MG63 (cell line): Measurements from ENCODE around the gene WNT2. TPM values are rescaled to one million over a fixed set of nuclear protein-coding genes. Genes with fewer than 3 reads are reported as not detected.
"Not testable (repeated sequence)": the region's sequence is repeated elsewhere in the genome, so short reads cannot be mapped to it uniquely, and the experiment has no call there.

ENCODE experiments used
- DNase-seq: peaks from one replicate; pipeline ENCODE4 v3.0.0-alpha.2; 2020
- H3K27me3 ChIP-seq: fragments of 250-450 bp; sonication (Bioruptor Pico); 2 replicates; pipeline ENCODE4 v1.5.1; 2020; ENCODE audit warnings: mild to moderate bottlenecking, moderate library complexity
- H3K36me3 ChIP-seq: fragments of 250-450 bp; sonication (Bioruptor Pico); 2 replicates; pipeline ENCODE4 v1.5.1; 2020; ENCODE audit warnings: mild to moderate bottlenecking, moderate library complexity
- H3K4me3 ChIP-seq: fragments of 250-450 bp; sonication (Bioruptor Pico); 2 replicates; pipeline ENCODE4 v1.5.1; 2020; ENCODE audit warnings: mild to moderate bottlenecking, moderate library complexity
- H3K9me3 ChIP-seq: fragments of 250-450 bp; sonication (Bioruptor Pico); 2 replicates; pipeline ENCODE4 v1.5.1; 2020; ENCODE audit warnings: mild to moderate bottlenecking, moderate library complexity
- total RNA-seq: library from RNA; depleted of rRNA; stranded (reverse); fragments of >200 nt; shearing (Covaris generic); gene quantifications from 2 replicates; pipeline ENCODE4 v1.2.3, GENCODE V29; 2014; ENCODE audit warnings: low replicate concordance; rRNA removed

Gene WNT2
- total RNA-seq, 1 experiment from 2014 or later: not detected

DNA sequence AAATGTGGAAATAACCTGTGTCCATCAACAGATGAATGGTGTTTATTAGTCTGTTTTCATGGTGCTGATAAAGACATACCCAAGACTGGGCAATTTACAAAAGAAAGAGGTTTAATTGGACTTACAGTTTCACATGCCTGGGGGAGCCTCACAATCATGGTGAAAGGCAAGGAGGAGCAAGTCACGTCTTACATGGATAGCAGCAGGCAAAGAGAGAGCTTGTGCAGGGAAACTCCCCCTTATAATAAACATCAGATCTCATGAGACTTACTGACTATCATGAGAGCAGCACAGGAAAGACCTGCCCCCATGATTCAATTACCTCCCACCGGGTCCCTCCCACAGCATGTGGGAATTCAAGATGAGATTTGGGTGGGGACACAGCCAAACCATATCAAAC is 77.2 kb downstream of the WNT2 start:
- not testable (repeated sequence) for H3K36me3 ChIP-seq, H3K4me3 ChIP-seq, H3K9me3 ChIP-seq, H3K27me3 ChIP-seq, DNase-seq

- DNase-seq: no peak
- no peak overlapping the region for H3K4me3 ChIP-seq
Measured at GRCh38 chr7:117243390-117243789, 79.5 kb downstream of the WNT2 start.

DNA sequence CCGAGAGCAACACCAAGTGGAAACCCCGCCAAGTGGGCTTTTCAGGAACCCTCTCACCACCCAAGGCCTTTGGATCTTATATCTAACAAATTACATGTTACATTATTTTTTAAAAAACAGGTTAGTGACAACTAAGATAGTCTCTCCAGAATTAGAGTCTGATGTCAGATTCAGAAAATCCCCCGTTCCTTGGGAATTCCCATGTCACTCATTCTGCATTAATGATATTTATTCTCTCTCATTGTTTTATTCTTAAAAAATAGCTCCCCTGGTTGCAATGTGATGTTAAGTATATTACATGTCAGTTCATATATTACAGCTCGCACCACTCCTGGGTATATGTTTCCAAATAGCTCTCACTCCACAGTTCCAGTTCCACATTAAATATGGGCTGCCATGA is 81.8 kb downstream of the WNT2 start:
- Histone ChIP-seq H3K36me3 (no peaks in the 10 kb centered on the region), H3K27me3 (no peaks in the 10 kb centered on the region), H3K9me3 (peaks cover 4% of the 10 kb centered on the region; the same call in 1 of the 2 replicates), H3K4me3 (no peak overlapping the region)
- DNase-seq: no peak

More at GRCh38 chr7:117243390-117243789, 79.5 kb downstream of the WNT2 start:
- H3K36me3 ChIP-seq: no peaks in the 10 kb centered on the region
- H3K27me3 ChIP-seq: no peaks in the 10 kb centered on the region
- peaks cover 4% of the 10 kb centered on the region; the same call in 1 of the 2 replicates for H3K9me3 ChIP-seq

GRCh38 chr7:117238937-117239336 is 83.9 kb downstream of the WNT2 start:
- DNase-seq: no peak
- Histone ChIP-seq H3K27me3 (no peaks in the 10 kb centered on the region), H3K36me3 (no peaks in the 10 kb centered on the region), H3K9me3 (no peaks in the 10 kb centered on the region), H3K4me3 (no peak overlapping the region)

- no peaks in the 10 kb centered on the region for H3K36me3 ChIP-seq
Measured at GRCh38 chr7:117238472-117238871, 84.4 kb downstream of the WNT2 start.

GRCh38 chr7:117237646-117238045 is 85.2 kb downstream of the WNT2 start:
- no peak for DNase-seq
- Histone ChIP-seq H3K27me3 (no peaks in the 10 kb centered on the region), H3K36me3 (no peaks in the 10 kb centered on the region), H3K9me3 (no peaks in the 10 kb centered on the region), H3K4me3 (no peak overlapping the region)

More at GRCh38 chr7:117238472-117238871, 84.4 kb downstream of the WNT2 start:
- Histone ChIP-seq H3K4me3 (no peak overlapping the region), H3K9me3 (no peaks in the 10 kb centered on the region), H3K27me3 (no peaks in the 10 kb centered on the region)
- no peak for DNase-seq

DNA sequence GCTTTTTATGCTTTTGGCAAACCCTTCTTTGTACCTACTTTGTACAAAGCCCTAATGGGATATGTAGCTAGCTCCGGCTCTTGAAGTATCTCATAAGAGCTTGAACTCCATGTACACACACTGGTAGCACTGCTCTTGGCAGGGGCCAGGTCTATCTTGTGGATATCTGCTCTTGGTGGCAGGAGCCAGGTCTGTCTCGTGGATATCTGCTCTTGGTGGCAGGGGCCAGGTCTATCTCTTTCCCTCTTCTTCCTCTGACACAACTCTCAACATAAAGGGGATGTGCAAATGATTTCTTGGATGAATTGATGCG is 91.9 kb downstream of the WNT2 start:
- H3K4me3 ChIP-seq: no peak overlapping the region
- H3K27me3 ChIP-seq: no peaks in the 10 kb centered on the region
- no peaks in the 10 kb centered on the region for H3K9me3 ChIP-seq
- DNase-seq: no peak
- H3K36me3 ChIP-seq: no peaks in the 10 kb centered on the region

DNA sequence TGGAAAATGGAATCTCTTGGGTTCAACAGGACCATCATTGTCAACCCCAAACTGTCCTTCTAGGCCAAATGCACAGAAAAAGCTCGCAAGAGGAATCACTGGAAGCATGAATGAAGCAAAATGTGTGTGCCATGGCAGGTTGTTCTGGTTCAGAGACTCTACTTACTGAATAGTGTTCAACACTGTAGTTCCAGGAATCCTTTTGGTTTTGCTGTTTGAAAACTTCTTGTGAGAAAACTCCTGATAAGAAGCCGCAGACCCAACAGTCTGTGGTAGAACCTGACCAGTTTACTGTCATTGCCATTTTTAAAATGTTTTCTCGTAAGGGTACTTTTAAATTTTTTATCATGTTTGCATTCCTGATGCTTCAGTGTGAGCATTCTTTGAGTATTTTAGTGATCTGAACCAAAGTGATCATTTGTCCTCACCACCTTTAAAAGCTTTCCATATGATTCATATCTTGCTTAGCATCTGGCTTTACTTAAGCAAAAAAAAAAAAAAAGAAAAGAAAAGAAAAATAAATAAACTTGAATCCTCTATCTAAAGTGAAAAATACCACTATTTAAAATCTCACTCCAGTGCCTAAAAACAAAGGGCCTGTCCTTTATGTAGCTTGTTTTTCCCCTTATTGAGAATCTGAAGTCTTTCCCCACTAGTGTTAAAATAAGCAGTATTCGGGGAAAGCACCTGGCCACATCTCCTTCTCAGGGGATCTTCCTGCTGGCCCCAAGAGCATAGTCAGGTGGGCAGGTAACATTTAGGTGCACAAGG is 92.4 kb downstream of the WNT2 start:
- no peaks in the 10 kb centered on the region for H3K9me3 ChIP-seq
- H3K36me3 ChIP-seq: no peaks in the 10 kb centered on the region
- no peak for DNase-seq
- no peaks in the 10 kb centered on the region for H3K27me3 ChIP-seq
- no peak overlapping the region for H3K4me3 ChIP-seq

DNA sequence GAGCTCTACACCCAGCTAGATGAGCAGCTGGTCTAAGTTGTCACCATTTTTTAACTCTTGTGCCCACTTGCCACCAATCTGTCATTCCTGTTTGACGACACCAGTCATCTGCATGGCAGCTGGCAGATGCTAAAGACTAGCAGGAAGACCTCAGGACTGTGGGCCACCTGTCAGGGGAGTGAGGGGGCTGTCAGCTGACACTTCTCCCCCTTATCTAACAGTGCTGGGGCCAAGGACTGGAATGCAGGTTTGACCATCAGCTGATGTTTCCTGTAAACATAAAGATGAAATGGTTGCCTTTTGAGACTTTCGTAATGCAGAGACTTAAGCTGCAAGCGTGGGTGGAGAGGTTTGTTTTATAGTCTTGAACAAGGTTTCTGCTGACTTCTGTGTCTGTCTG is 93.5 kb downstream of the WNT2 start:
- Histone ChIP-seq H3K36me3 (no peaks in the 10 kb centered on the region), H3K27me3 (no peaks in the 10 kb centered on the region), H3K4me3 (no peak overlapping the region), H3K9me3 (no peaks in the 10 kb centered on the region)
- DNase-seq: no peak

- no peaks in the 10 kb centered on the region for H3K9me3 ChIP-seq
- DNase-seq: no peak
- H3K36me3 ChIP-seq: no peaks in the 10 kb centered on the region
- no peaks in the 10 kb centered on the region for H3K27me3 ChIP-seq
- H3K4me3 ChIP-seq: no peak overlapping the region
Measured at GRCh38 chr7:117227091-117227490, 95.8 kb downstream of the WNT2 start.

DNA sequence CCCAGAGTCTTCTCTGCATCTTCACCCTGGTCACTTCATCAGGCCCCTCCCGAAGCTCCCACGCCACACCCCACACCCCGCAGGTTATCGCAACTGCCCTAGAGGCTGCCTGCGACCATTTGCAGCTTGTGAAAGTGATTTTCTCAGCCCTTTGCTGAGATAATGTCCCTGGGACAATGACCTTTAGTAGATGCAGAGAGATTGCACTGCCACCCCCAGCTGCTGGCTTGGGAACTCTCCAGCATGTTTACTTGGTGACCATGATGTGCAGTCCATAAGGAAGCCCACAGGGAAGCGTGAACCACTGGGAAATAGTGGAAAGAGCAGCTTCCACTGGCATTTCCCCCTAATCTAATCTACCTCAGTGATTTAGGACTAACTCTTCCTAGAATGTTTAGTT is 97.3 kb downstream of the WNT2 start:
- Histone ChIP-seq H3K36me3 (no peaks in the 10 kb centered on the region), H3K9me3 (no peaks in the 10 kb centered on the region), H3K27me3 (no peaks in the 10 kb centered on the region), H3K4me3 (no peak overlapping the region)
- no peak for DNase-seq

Other genes starting within 250 kb of the WNT2 start
- gene ASZ1, start 104.4 kb upstream of the WNT2 start, total RNA-seq: not detected in 2 replicates
- not detected in 2 replicates for gene CFTR, start 157.0 kb upstream of the WNT2 start, total RNA-seq